Prostate gland (tissue), 2 donors: Measurements from ENCODE around the gene BRSK1. TPM values are rescaled to one million over a fixed set of nuclear protein-coding genes. Genes with fewer than 3 reads are reported as not detected.

Source experiments
- DNase-seq: peaks from one replicate; pipeline ENCODE4 v3.0.0-alpha.2; 2019; ENCODE audit warnings: low spot score
- H3K27ac ChIP-seq, 2 donors: fragments of 200-600 bp; sonication (generic); 2 replicates each; pipeline ENCODE4 v1.5.1; 2017 to 2019
- H3K27me3 ChIP-seq: fragments of 200-600 bp; sonication (generic); replicated peaks from 2 replicates; pipeline ENCODE4 v1.5.1; 2019; ENCODE audit not compliant: insufficient read depth
- H3K36me3 ChIP-seq, 2 donors: fragments of 200-600 bp; sonication (generic); 1 replicate in 1 of 2; 2 replicates in 1 of 2; pipeline versions ENCODE4 v1.5.1 to v1.8.1; 2017 to 2019
- H3K4me1 ChIP-seq: fragments of 200-600 bp; sonication (generic); replicated peaks from 2 replicates; pipeline ENCODE4 v1.5.1; 2019
- H3K4me3 ChIP-seq, 2 donors: fragments of 200-600 bp; sonication (generic); 2 replicates each; pipeline ENCODE4 v1.5.1; 2017 to 2019
- H3K9me3 ChIP-seq: fragments of 200-600 bp; sonication (generic); 2 replicates; pipeline ENCODE4 v1.5.1; 2017
- CTCF ChIP-seq, 4 experiments: fragments of 200-600 bp in 2 of 4; fragments of 450-650 bp in 2 of 4; sonication (generic) in 2 of 4; IDR thresholded peaks; 1 replicate in 3 of 4; 2 replicates in 1 of 4; pipeline ENCODE4 v1.5.1; 2016 to 2019; ENCODE audit warnings: antibody characterized with exemption in 4 of 4, mild to moderate bottlenecking in 2 of 4, moderate library complexity in 2 of 4
- POLR2A ChIP-seq: fragments of 450-650 bp; IDR thresholded peaks from one replicate; pipeline ENCODE4 v1.6.1; 2016; ENCODE audit warnings: antibody characterized with exemption, mild to moderate bottlenecking
- POLR2AphosphoS5 ChIP-seq: sonication (generic); formaldehyde crosslinking; IDR thresholded peaks from one replicate; pipeline ENCODE4 v1.6.1; 2017; ENCODE audit warnings: antibody characterized with exemption
- WGBS: methylation state at CpG from one replicate; pipeline ENCODE4 v1.1.5; 2018; 5-methylcytosine and 5-hydroxymethylcytosine counted together
- intact Hi-C: fragments of 100-400 bp; cut with DNase I; formaldehyde crosslinking; loops from one replicate; pipeline ENCODE4 v1.14.2; 2022
- total RNA-seq, 2 donors: library from RNA; depleted of rRNA; stranded (reverse); fragments of >200 nt; gene quantifications; one replicate each; pipeline ENCODE4 v1.1.0, GENCODE V29; 2016

BRSK1 gene
- total RNA-seq, 2 donors from 2014 or later, result 1.4 to 10.9 TPM

GRCh38 chr19:55278391-55279135 is 5.2 kb upstream of the BRSK1 start:
- TF ChIP-seq POLR2A, result no peak
- intact Hi-C loops, result no loop called here
- 88% methylated on average over 13 of the region's 13 CpGs for WGBS
- Histone ChIP-seq H3K36me3 (peaks cover 0 to 12% of the 10 kb centered on the region in 2 donors), H3K27me3 (no peaks in the 10 kb centered on the region), H3K27ac (no peak overlapping the region), H3K9me3 (no peaks in the 10 kb centered on the region), H3K4me1 (peaks cover 3% of the 10 kb centered on the region), H3K4me3 (no peak overlapping the region)
- no peak for DNase-seq

GRCh38 chr19:55279340-55279739 is 4.5 kb upstream of the BRSK1 start:
- DNase-seq, result no peak
- H3K9me3 ChIP-seq, result no peaks in the 10 kb centered on the region
- H3K4me1 ChIP-seq, result peaks cover 3% of the 10 kb centered on the region
- H3K27me3 ChIP-seq, result no peaks in the 10 kb centered on the region
- 6% methylated on average over 23 of the region's 23 CpGs for WGBS
- intact Hi-C loops, result no loop called here
- H3K36me3 ChIP-seq, result peaks cover 0 to 7% of the 10 kb centered on the region in 2 donors
- TF ChIP-seq CTCF (IDR thresholded peaks at IDR 0.05), result no peak
- no peak for TF ChIP-seq POLR2AphosphoS5
- no peak for TF ChIP-seq POLR2A
- H3K27ac ChIP-seq, result peak overlapping the region; percentile 68 to 81
- H3K4me3 ChIP-seq, result peak overlapping the region; percentile 53 to 69

GRCh38 chr19:55279770-55280643 is 3.8 kb upstream of the BRSK1 start, which contains the start of gene HSPBP1:
Gene HSPBP1, minus strand, starts transcription at chr19:55280110. Its CDS starts 502 bp downstream, at chr19:55279608.
- WGBS, result 3% methylated on average over 52 of the region's 52 CpGs
- peak; percentile 26 for TF ChIP-seq POLR2A
- TF ChIP-seq CTCF (IDR thresholded peaks at IDR 0.05), result peak in 1 of 4 experiments; percentile 6
- TF ChIP-seq POLR2AphosphoS5, result peak; percentile 97
- intact Hi-C loops, result loop anchor here (1.0 to 10.0 kb wide), 2 partner anchors 21 to 225 kb away; partner anchors contain the start of gene PPP6R1
- Histone ChIP-seq H3K36me3 (peaks cover 0 to 7% of the 10 kb centered on the region in 2 donors), H3K27me3 (no peaks in the 10 kb centered on the region), H3K9me3 (no peaks in the 10 kb centered on the region), H3K4me1 (peaks cover 3% of the 10 kb centered on the region), H3K27ac (peak within 1 kb of the TSS; percentile 68 to 81), H3K4me3 (peak within 1 kb of the TSS; percentile 53 to 69)
- peak; percentile 94 for DNase-seq

GRCh38 chr19:55284405-55285058 is 735 bp downstream of the BRSK1 start:
- no peaks in the 10 kb centered on the region for H3K4me1 ChIP-seq
- no peak for TF ChIP-seq POLR2A
- no peak for TF ChIP-seq POLR2AphosphoS5
- TF ChIP-seq CTCF (IDR thresholded peaks at IDR 0.05), result no peak
- H3K27me3 ChIP-seq, result no peaks in the 10 kb centered on the region
- peak overlapping the region; percentile 68 to 71 for H3K27ac ChIP-seq
- 24% methylated on average over 8 of the region's 16 CpGs for WGBS
- peak overlapping the region; percentile 45 to 63 for H3K4me3 ChIP-seq
- intact Hi-C loops, result loop anchor here (10.0 kb wide), 1 partner anchor 220 kb away; no protein-coding TSS in a partner anchor
- no peaks in the 10 kb centered on the region for H3K9me3 ChIP-seq
- H3K36me3 ChIP-seq, result no peaks in the 10 kb centered on the region
- DNase-seq, result no peak
